ENCODE data around the gene SLC22A17.

- TF ChIP-seq CTCF (conservative IDR thresholded peaks at IDR 0.05; ENCODE audit: low read depth, low read length): no peak
- TF ChIP-seq POLR2A (IDR thresholded peaks at IDR 0.05; ENCODE audit: low read depth, low read length): no peak
- TF ChIP-seq RFX5 (IDR thresholded peaks at IDR 0.05; ENCODE audit: low read depth, low read length): no peak
- TF ChIP-seq MXI1 (IDR thresholded peaks at IDR 0.05; ENCODE audit: borderline replicate concordance, low read depth, low read length): no peak
Measured at GRCh38 chr14:23323838-23324454, 28.7 kb downstream of the SLC22A17 start.
